Skeletal muscle tissue (tissue), 4 donors: ENCODE data around the gene MSX1. TPM values are rescaled to one million over a fixed set of nuclear protein-coding genes. Genes with fewer than 3 reads are reported as not detected.

Experiments used
- H3K27ac ChIP-seq: one replicate; pipeline ENCODE4 v1.7.0; 2013; ENCODE audit warnings: mild to moderate bottlenecking, low read depth, low read length, inconsistent platforms
- H3K27me3 ChIP-seq, 3 donors: one replicate each; pipeline ENCODE4 v1.7.0; 2013; ENCODE audit warnings: low read length in 3 of 3; ENCODE audit not compliant: control insufficient read depth in 3 of 3, insufficient read depth in 3 of 3
- H3K36me3 ChIP-seq, 3 donors: one replicate each; pipeline ENCODE4 v1.7.0; 2013; ENCODE audit warnings: low read length in 3 of 3; ENCODE audit not compliant: control insufficient read depth in 3 of 3, insufficient read depth in 3 of 3
- H3K4me1 ChIP-seq, 3 donors: one replicate each; pipeline ENCODE4 v1.7.0; 2013; ENCODE audit warnings: low read length in 3 of 3, mild to moderate bottlenecking in 3 of 3; ENCODE audit not compliant: control insufficient read depth in 3 of 3, insufficient read depth in 3 of 3
- H3K4me3 ChIP-seq, 3 donors: one replicate each; pipeline ENCODE4 v1.7.0; 2013; ENCODE audit warnings: low read length in 3 of 3
- H3K9ac ChIP-seq, 3 donors: one replicate each; pipeline ENCODE4 v1.7.0; 2013; ENCODE audit warnings: low read length in 3 of 3, mild to moderate bottlenecking in 3 of 3, moderate library complexity in 2 of 3, low read depth in 1 of 3
- H3K9me3 ChIP-seq, 3 donors: one replicate each; pipeline ENCODE4 v1.7.0; 2013; ENCODE audit warnings: low read length in 3 of 3; ENCODE audit not compliant: control insufficient read depth in 3 of 3
- total RNA-seq: library from RNA; depleted of rRNA; stranded (reverse); fragments of >200 nt; gene quantifications from one replicate; pipeline ENCODE4 v1.2.3, GENCODE V29; 2014
- donor health status: Osteomylitis.

MSX1 gene
- total RNA-seq, 1 donor from 2014 or later, result 1.6 TPM

- peaks cover 17 to 26% (median 19%) of the 10 kb centered on the region in 3 donors for H3K4me1 ChIP-seq
- no peak overlapping the region for H3K9ac ChIP-seq
- H3K27me3 ChIP-seq, result peaks cover 91 to 95% (median 94%) of the 10 kb centered on the region in 3 donors
- H3K27ac ChIP-seq, result no peak overlapping the region
- H3K4me3 ChIP-seq, result no peak overlapping the region
- no peaks in the 10 kb centered on the region for H3K36me3 ChIP-seq
- no peaks in the 10 kb centered on the region for H3K9me3 ChIP-seq
Measured at GRCh38 chr4:4868040-4868757, 8.7 kb downstream of the MSX1 start.

GRCh38 chr4:4868758-4869723, 9.6 kb downstream of the MSX1 start:
- Histone ChIP-seq H3K4me3 (no peak overlapping the region), H3K27me3 (peaks cover 97 to 99% (median 98%) of the 10 kb centered on the region in 3 donors), H3K4me1 (peaks cover 17 to 26% (median 19%) of the 10 kb centered on the region in 3 donors), H3K36me3 (no peaks in the 10 kb centered on the region), H3K9ac (no peak overlapping the region), H3K27ac (no peak overlapping the region), H3K9me3 (no peaks in the 10 kb centered on the region)

DNA sequence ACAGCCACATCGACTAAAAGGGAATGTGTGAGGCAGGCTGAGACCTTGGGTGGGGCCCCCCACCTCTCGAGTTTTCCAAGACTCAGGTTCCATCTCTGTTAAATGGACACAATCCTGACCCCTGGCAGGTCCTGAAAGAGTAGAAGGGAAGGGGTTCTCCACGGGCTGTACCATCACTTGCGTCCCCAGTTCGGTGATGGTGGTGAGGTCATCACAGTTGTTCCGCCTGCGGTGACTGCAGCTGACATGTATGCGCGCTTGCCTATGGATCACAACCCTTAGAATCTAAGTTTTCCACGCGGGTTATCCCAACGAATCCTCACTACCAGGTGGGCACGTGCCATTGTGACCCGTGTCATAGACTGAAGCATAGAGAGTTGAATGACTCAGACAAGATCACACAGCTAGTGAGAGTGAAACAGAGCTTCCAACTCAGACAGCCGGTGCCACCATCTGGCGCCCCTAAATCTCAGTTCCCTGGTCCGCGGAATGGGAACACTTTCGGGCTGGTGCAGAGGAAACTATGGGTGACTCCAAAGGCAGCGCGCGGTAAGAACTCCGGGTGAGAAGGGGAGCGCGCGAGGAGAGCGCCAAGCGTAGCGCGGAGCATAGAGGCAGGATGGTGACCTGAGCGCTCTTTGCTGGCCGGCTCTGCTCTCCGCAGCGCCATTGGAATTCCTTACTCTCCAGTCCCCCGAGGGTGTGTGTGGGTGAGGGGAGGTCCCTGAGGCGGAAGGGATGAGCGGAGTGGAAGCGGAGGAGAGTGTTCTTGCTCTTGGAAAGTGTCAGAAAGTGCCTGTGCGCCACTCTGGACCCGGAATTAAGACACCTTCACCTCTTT, 10.5 kb downstream of the MSX1 start:
- H3K27ac ChIP-seq, result no peak overlapping the region
- H3K9ac ChIP-seq, result no peak overlapping the region
- H3K9me3 ChIP-seq, result no peaks in the 10 kb centered on the region
- no peak overlapping the region for H3K4me3 ChIP-seq
- H3K36me3 ChIP-seq, result no peaks in the 10 kb centered on the region
- peaks cover 17 to 25% (median 19%) of the 10 kb centered on the region in 3 donors for H3K4me1 ChIP-seq
- peaks cover 96 to 99% (median 98%) of the 10 kb centered on the region in 3 donors for H3K27me3 ChIP-seq

GRCh38 chr4:4870576-4871241, 11.2 kb downstream of the MSX1 start:
- Histone ChIP-seq H3K27ac (no peak overlapping the region), H3K4me1 (peaks cover 16 to 23% (median 19%) of the 10 kb centered on the region in 3 donors), H3K36me3 (no peaks in the 10 kb centered on the region), H3K27me3 (peaks cover 97 to 99% (median 97%) of the 10 kb centered on the region in 3 donors), H3K4me3 (no peak overlapping the region), H3K9me3 (no peaks in the 10 kb centered on the region), H3K9ac (no peak overlapping the region)

DNA sequence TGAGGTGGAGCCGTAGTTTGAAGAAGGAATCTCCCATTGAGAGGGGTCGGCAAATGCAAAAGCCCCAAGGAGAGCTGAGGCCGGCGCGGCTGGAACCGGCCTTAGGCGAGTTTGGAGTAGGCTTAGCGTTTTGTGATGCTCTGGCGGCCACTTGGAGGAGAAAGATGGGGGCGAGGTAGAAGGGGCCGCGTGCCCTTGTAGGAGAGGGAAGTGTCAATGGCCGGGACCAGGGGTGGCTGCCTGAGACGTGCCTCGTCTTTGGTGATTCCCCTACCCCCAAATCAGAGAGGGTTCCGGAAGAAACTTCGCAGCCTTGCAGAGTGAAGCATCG, 11.7 kb downstream of the MSX1 start:
- peaks cover 94 to 96% (median 95%) of the 10 kb centered on the region in 3 donors for H3K27me3 ChIP-seq
- no peak overlapping the region for H3K27ac ChIP-seq
- no peak overlapping the region for H3K9ac ChIP-seq
- no peak overlapping the region for H3K4me3 ChIP-seq
- H3K36me3 ChIP-seq, result no peaks in the 10 kb centered on the region
- H3K4me1 ChIP-seq, result peaks cover 11 to 19% (median 18%) of the 10 kb centered on the region in 3 donors
- no peaks in the 10 kb centered on the region for H3K9me3 ChIP-seq

- H3K27me3 ChIP-seq, result peaks cover 89 to 92% (median 91%) of the 10 kb centered on the region in 3 donors
Measured at GRCh38 chr4:4871573-4872313, 12.3 kb downstream of the MSX1 start.

GRCh38 chr4:4872314-4872903, 12.9 kb downstream of the MSX1 start:
- Histone ChIP-seq H3K9me3 (no peaks in the 10 kb centered on the region), H3K4me1 (peaks cover 5 to 13% (median 11%) of the 10 kb centered on the region in 3 donors), H3K9ac (no peak overlapping the region), H3K27ac (no peak overlapping the region), H3K36me3 (no peaks in the 10 kb centered on the region), H3K27me3 (peaks cover 84 to 91% (median 87%) of the 10 kb centered on the region in 3 donors), H3K4me3 (no peak overlapping the region)

More at GRCh38 chr4:4871573-4872313, 12.3 kb downstream of the MSX1 start:
- H3K9ac ChIP-seq, result no peak overlapping the region
- no peaks in the 10 kb centered on the region for H3K36me3 ChIP-seq
- no peaks in the 10 kb centered on the region for H3K9me3 ChIP-seq
- H3K27ac ChIP-seq, result no peak overlapping the region
- peaks cover 6 to 14% (median 13%) of the 10 kb centered on the region in 3 donors for H3K4me1 ChIP-seq
- no peak overlapping the region for H3K4me3 ChIP-seq

GRCh38 chr4:4873203-4873602, 13.7 kb downstream of the MSX1 start:
- Histone ChIP-seq H3K27me3 (peaks cover 79 to 83% (median 82%) of the 10 kb centered on the region in 3 donors), H3K4me1 (peaks cover 5 to 6% (median 5%) of the 10 kb centered on the region in 3 donors), H3K27ac (no peak overlapping the region), H3K4me3 (no peak overlapping the region), H3K9ac (no peak overlapping the region), H3K36me3 (no peaks in the 10 kb centered on the region), H3K9me3 (no peaks in the 10 kb centered on the region)
